HepG2 (cell line): ENCODE data around the gene IDUA. TPM values are rescaled to one million over a fixed set of nuclear protein-coding genes. Genes with fewer than 3 reads are reported as not detected.

Source experiments
- ARNT ChIP-seq: fragments of 450-650 bp; IDR thresholded peaks from 2 replicates; pipeline ENCODE4 v1.6.1; 2017
- CREB1 ChIP-seq, 2 experiments: fragments of 450-650 bp in 1 of 2; IDR thresholded peaks; 2 replicates each; pipeline ENCODE4 v1.6.1; 2016 to 2017; ENCODE audit warnings: control low read depth in 1 of 2, mild to moderate bottlenecking in 1 of 2, missing compliant biosample characterization in 1 of 2, missing genetic modification characterization in 1 of 2
- DNMT3B ChIP-seq: conservative IDR thresholded peaks from 2 replicates; pipeline ENCODE4 v1.6.1; 2016; ENCODE audit warnings: missing biosample characterization, control low read depth
- GATA4 ChIP-seq: sonication (generic); IDR thresholded peaks from 2 replicates; pipeline ENCODE4 v1.6.1; 2016; ENCODE audit warnings: antibody characterized with exemption, low read depth, borderline replicate concordance
- JDP2 ChIP-seq: sonication (generic); formaldehyde crosslinking; IDR thresholded peaks from 2 replicates; pipeline ENCODE4 v1.8.1; 2022; ENCODE audit warnings: missing genetic modification reagents, borderline replicate concordance
- SIN3A ChIP-seq: IDR thresholded peaks from 2 replicates; pipeline ENCODE4 v1.6.1; 2011; ENCODE audit warnings: low read depth, mild to moderate bottlenecking, control low read depth, low read length, borderline replicate concordance
- ZBTB7A ChIP-seq: sonication (generic); formaldehyde crosslinking; IDR thresholded peaks from 2 replicates; pipeline ENCODE4 v1.8.0; 2022; ENCODE audit warnings: mild to moderate bottlenecking, missing genetic modification reagents
- ZNF331 ChIP-seq: sonication (generic); formaldehyde crosslinking; IDR thresholded peaks from 2 replicates; pipeline ENCODE4 v1.4.0; 2020; ENCODE audit warnings: missing genetic modification reagents
- ZNF761 ChIP-seq: sonication (generic); formaldehyde crosslinking; conservative IDR thresholded peaks from 2 replicates; pipeline ENCODE4 v1.4.0; 2020; ENCODE audit warnings: mild to moderate bottlenecking, missing genetic modification reagents
- ZSCAN9 ChIP-seq: IDR thresholded peaks from 2 replicates; pipeline ENCODE4 v1.6.1; 2016; ENCODE audit warnings: borderline replicate concordance
- polyA plus RNA-seq, 8 experiments: library from polyadenylated mRNA; depleted of rRNA in 3 of 8; stranded (reverse) in 7 of 8; unstranded in 1 of 8; fragments of >200 nt; fragmentation: Illumina TruSeq in 4 of 8; extraction: Trizol in 4 of 8; gene quantifications; 2 replicates each; pipeline versions ENCODE4 v1.2.1 to v1.2.3, GENCODE V29; 2011 to 2016; ENCODE audit warnings: low read depth in 4 of 8, missing spikeins in 1 of 8, mixed read lengths in 1 of 8; ENCODE audit not compliant: insufficient read depth in 1 of 8
- total RNA-seq, 5 experiments: library from RNA; depleted of rRNA; stranded (reverse); fragments of >200 nt; fragmentation: Illumina TruSeq; extraction: Trizol; gene quantifications; 2 replicates each; pipeline ENCODE4 v1.2.3, GENCODE V29; 2016; ENCODE audit warnings: low read depth in 1 of 5
- TF ChIP-seq, protein P1 (sequence below): sonication (generic); formaldehyde crosslinking; IDR thresholded peaks from 2 replicates; pipeline ENCODE4 v1.9.0; 2021; ENCODE audit warnings: missing genetic modification reagents, mild to moderate bottlenecking, borderline replicate concordance
- TF ChIP-seq, protein P2 (sequence below): sonication (generic); formaldehyde crosslinking; IDR thresholded peaks from 2 replicates; pipeline ENCODE4 v1.4.0; 2020; ENCODE audit warnings: mild to moderate bottlenecking, missing genetic modification reagents
- TF ChIP-seq, protein P3 (sequence below): IDR thresholded peaks from 2 replicates; pipeline ENCODE4 v1.6.1; 2016; ENCODE audit warnings: missing compliant biosample characterization, missing genetic modification reagents, borderline replicate concordance
- TF ChIP-seq, protein P4 (sequence below): sonication (generic); formaldehyde crosslinking; IDR thresholded peaks from 2 replicates; pipeline ENCODE4 v1.5.1; 2020; ENCODE audit warnings: missing genetic modification reagents, mild to moderate bottlenecking, borderline replicate concordance
- TF ChIP-seq, protein P5 (sequence below): sonication (generic); formaldehyde crosslinking; IDR thresholded peaks from 2 replicates; pipeline ENCODE4 v1.5.0; 2020; ENCODE audit warnings: missing genetic modification reagents

IDUA gene
- total and polyA plus RNA-seq, 2 of the 13 experiments (the other 11 are each of a cell fraction or from before 2014, with no cell fraction given): 0.77 to 1.0 TPM

DNA sequence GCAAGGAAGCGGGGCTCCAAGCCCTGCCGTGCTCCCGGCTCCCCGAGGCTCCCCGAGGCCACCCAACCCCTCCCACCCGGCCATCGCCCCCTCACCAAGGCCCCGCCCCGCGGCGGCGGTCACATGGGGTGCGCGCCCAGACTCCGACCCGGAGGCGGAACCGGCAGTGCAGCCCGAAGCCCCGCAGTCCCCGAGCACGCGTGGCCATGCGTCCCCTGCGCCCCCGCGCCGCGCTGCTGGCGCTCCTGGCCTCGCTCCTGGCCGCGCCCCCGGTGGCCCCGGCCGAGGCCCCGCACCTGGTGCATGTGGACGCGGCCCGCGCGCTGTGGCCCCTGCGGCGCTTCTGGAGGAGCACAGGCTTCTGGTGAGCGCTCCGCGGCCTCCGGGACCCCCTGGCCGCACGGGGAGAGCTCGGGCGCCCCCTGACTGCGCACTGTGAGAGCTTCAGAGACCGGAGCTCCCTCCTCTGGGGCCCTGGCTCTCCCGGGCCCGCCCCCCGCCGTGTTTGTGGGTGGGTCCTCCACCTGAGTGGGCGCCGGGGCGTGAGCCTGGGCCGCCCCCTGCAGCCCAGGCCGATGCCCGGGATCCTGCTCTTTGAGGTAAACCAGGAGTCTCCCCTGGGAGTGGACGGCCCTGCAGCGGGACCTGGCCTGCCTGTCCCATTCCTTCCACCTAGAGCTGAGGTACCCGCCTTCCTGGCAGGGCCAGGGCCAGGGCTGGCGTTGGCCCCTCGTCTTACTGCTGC lies at the start of gene IDUA (continued):
- TF ChIP-seq, protein P1, sequence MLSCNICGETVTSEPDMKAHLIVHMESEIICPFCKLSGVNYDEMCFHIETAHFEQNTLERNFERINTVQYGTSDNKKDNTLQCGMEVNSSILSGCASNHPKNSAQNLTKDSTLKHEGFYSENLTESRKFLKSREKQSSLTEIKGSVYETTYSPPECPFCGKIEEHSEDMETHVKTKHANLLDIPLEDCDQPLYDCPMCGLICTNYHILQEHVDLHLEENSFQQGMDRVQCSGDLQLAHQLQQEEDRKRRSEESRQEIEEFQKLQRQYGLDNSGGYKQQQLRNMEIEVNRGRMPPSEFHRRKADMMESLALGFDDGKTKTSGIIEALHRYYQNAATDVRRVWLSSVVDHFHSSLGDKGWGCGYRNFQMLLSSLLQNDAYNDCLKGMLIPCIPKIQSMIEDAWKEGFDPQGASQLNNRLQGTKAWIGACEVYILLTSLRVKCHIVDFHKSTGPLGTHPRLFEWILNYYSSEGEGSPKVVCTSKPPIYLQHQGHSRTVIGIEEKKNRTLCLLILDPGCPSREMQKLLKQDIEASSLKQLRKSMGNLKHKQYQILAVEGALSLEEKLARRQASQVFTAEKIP: no peak
- peak; percentile 45; the same call in 1 of the 2 replicates for TF ChIP-seq SIN3A
- TF ChIP-seq, protein P2, sequence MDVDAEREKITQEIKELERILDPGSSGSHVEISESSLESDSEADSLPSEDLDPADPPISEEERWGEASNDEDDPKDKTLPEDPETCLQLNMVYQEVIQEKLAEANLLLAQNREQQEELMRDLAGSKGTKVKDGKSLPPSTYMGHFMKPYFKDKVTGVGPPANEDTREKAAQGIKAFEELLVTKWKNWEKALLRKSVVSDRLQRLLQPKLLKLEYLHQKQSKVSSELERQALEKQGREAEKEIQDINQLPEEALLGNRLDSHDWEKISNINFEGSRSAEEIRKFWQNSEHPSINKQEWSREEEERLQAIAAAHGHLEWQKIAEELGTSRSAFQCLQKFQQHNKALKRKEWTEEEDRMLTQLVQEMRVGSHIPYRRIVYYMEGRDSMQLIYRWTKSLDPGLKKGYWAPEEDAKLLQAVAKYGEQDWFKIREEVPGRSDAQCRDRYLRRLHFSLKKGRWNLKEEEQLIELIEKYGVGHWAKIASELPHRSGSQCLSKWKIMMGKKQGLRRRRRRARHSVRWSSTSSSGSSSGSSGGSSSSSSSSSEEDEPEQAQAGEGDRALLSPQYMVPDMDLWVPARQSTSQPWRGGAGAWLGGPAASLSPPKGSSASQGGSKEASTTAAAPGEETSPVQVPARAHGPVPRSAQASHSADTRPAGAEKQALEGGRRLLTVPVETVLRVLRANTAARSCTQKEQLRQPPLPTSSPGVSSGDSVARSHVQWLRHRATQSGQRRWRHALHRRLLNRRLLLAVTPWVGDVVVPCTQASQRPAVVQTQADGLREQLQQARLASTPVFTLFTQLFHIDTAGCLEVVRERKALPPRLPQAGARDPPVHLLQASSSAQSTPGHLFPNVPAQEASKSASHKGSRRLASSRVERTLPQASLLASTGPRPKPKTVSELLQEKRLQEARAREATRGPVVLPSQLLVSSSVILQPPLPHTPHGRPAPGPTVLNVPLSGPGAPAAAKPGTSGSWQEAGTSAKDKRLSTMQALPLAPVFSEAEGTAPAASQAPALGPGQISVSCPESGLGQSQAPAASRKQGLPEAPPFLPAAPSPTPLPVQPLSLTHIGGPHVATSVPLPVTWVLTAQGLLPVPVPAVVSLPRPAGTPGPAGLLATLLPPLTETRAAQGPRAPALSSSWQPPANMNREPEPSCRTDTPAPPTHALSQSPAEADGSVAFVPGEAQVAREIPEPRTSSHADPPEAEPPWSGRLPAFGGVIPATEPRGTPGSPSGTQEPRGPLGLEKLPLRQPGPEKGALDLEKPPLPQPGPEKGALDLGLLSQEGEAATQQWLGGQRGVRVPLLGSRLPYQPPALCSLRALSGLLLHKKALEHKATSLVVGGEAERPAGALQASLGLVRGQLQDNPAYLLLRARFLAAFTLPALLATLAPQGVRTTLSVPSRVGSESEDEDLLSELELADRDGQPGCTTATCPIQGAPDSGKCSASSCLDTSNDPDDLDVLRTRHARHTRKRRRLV (CRISPR knock-in tag): no peak
- TF ChIP-seq, protein P3, sequence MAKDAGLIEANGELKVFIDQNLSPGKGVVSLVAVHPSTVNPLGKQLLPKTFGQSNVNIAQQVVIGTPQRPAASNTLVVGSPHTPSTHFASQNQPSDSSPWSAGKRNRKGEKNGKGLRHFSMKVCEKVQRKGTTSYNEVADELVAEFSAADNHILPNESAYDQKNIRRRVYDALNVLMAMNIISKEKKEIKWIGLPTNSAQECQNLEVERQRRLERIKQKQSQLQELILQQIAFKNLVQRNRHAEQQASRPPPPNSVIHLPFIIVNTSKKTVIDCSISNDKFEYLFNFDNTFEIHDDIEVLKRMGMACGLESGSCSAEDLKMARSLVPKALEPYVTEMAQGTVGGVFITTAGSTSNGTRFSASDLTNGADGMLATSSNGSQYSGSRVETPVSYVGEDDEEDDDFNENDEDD (CRISPR knock-in tag): peak; percentile 30; the same call in 1 of the 2 replicates
- TF ChIP-seq ZNF761 (CRISPR knock-in tag): 0 out of 2 replicates have a peak, but pooled peaks have one; percentile 78
- TF ChIP-seq ZBTB7A (CRISPR knock-in tag): 0 out of 2 replicates have a peak, but pooled peaks have one; percentile 17
- no peak for TF ChIP-seq CREB1 (IDR thresholded peaks at IDR 0.05)
- TF ChIP-seq CREB1 (CRISPR knock-in tag; IDR thresholded peaks at IDR 0.05): no peak
- TF ChIP-seq ZNF331 (CRISPR knock-in tag): no peak
- TF ChIP-seq ARNT: no peak
- TF ChIP-seq DNMT3B (CRISPR knock-in tag): no peak
- peak; percentile 73; the same call in 1 of the 2 replicates for TF ChIP-seq JDP2 (CRISPR knock-in tag)
- TF ChIP-seq, protein P4, sequence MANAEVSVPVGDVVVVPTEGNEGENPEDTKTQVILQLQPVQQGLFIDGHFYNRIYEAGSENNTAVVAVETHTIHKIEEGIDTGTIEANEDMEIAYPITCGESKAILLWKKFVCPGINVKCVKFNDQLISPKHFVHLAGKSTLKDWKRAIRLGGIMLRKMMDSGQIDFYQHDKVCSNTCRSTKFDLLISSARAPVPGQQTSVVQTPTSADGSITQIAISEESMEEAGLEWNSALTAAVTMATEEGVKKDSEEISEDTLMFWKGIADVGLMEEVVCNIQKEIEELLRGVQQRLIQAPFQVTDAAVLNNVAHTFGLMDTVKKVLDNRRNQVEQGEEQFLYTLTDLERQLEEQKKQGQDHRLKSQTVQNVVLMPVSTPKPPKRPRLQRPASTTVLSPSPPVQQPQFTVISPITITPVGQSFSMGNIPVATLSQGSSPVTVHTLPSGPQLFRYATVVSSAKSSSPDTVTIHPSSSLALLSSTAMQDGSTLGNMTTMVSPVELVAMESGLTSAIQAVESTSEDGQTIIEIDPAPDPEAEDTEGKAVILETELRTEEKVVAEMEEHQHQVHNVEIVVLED (CRISPR knock-in tag): peak; percentile 50
- no peak; the same call in 1 of the 2 replicates for TF ChIP-seq GATA4
- TF ChIP-seq ZSCAN9 (CRISPR knock-in tag): no peak
- TF ChIP-seq, protein P5, sequence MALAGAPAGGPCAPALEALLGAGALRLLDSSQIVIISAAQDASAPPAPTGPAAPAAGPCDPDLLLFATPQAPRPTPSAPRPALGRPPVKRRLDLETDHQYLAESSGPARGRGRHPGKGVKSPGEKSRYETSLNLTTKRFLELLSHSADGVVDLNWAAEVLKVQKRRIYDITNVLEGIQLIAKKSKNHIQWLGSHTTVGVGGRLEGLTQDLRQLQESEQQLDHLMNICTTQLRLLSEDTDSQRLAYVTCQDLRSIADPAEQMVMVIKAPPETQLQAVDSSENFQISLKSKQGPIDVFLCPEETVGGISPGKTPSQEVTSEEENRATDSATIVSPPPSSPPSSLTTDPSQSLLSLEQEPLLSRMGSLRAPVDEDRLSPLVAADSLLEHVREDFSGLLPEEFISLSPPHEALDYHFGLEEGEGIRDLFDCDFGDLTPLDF (CRISPR knock-in tag): peak; percentile 50; the same call in 1 of the 2 replicates
